ENCODE measurements around the gene LTB4R2.

- TF ChIP-seq CTCF (IDR thresholded peaks at IDR 0.05): no peak
- TF ChIP-seq POLR2AphosphoS5 (IDR thresholded peaks at IDR 0.05): no peak
- TF ChIP-seq POLR2A (IDR thresholded peaks at IDR 0.05): no peak
- no peak for TF ChIP-seq EP300 (IDR thresholded peaks at IDR 0.05)
These were observed 45.6 kb upstream of the LTB4R2 start for GRCh38 chr14:24264298-24264697.
